NOMO-1 treated with DMSO at 0.1 percent for 48 hours (cell line): Measurements from ENCODE around the gene JAML.

Experiments
- DNase-seq: peaks from one replicate; lab custom pipeline; 2025; ENCODE audit not compliant: unreplicated experiment; lab: John Stamatoyannopoulos, UW

The JAML gene

DNA sequence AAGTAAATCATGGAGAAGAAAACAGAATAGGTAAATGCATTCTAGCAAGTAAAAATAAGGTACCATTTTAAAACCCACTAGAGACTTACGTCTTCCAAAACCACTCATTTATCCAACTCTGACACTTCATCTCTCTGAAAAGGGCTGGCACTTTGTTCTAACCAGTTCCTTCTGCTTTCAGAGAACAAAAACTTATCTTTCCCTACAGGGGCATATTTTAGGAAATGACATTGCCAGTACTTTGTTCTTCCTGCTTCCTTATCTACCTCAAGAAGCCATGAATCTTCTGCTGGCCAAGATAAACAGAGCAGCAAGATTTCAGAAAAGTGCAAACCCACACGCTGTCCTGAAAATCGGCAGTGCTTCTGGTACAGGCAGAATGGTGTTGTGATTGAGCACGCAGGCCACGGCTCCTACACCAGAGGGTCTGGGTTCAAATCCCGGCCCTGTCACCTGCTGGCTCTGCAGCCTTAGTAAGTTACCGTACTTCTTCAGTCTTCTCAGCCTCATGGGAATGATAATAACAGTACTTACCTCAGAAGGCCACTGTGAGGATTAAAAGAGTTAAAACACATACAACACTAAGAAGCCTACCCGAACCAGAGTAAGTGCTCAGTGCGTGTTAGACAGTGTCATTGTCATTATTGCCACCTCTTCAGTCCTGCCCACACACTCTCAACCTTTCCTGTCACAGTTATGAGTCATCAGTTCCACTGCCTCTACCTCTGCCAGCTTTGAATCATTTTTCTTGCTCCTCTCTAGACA is 16.4 kb upstream of the JAML start:
- peak; percentile 87 for DNase-seq

GRCh38 chr11:118239509-118240205 is 14.8 kb upstream of the JAML start:
- DNase-seq, result no peak

GRCh38 chr11:118238929-118239328 is 14.1 kb upstream of the JAML start:
- DNase-seq, result peak; percentile 26

DNA sequence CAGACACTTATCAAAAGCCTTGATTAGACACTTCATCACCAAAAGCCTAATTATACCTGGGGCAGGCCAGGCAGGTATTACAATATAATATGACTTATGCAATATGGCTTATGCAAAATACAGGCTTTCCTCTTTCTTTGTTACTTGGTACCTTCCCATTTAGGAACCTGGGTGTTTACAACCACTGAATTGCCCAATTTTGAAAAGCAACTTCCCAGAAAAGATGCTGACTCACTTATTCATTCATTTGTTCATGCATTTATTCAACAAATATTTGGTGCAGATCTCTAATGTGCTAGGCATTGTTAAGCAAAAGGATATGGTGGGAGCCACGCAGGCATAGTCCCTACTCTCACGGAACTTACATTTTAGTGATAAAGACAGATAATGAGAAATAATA is 13.6 kb upstream of the JAML start:
- DNase-seq, result peak; percentile 62

DNA sequence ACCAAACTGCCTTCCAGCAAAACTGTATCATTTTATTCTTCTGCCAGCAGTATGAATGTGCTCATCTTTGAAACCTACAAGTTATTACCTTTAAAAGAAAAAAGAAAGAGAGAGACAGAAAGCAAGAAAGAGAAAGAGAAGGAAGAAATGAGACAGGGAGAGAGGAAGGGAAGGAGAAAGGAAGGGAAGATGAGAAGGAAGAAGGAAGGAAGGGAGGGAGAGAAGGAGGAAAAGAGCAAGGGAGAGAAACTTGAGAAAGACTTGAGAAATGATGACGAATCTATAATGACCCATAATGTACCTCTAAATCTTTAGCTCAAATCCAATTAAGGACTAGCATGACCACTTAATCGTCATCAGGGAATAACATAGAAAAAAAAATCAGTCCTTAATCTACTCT is 11.4 kb upstream of the JAML start:
- no peak for DNase-seq

GRCh38 chr11:118234833-118235232 is 10.0 kb upstream of the JAML start:
- no peak for DNase-seq

- no peak for DNase-seq
Measured at GRCh38 chr11:118233850-118234249, 9.0 kb upstream of the JAML start.

DNA sequence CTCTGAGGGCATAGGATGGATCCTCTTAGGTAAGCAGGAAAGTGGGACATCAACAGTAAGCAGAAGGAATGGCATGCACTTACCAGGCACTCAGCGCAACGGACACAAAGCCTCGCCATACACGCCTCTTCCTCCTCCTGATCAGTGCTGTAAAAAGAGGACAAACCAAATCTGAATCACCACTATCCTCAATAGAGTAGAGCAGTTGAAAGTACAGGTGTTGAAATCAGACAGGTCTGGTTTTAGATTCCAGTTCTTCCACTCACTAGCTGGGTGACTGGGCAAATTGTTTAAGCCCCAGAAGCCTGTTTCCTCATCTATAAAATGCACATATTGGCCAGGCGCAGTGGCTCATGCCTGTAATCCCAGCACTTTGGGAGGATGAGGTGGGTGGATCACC is 8.6 kb upstream of the JAML start:
- no peak for DNase-seq

GRCh38 chr11:118232659-118233058 is 7.8 kb upstream of the JAML start:
- no peak for DNase-seq

DNA sequence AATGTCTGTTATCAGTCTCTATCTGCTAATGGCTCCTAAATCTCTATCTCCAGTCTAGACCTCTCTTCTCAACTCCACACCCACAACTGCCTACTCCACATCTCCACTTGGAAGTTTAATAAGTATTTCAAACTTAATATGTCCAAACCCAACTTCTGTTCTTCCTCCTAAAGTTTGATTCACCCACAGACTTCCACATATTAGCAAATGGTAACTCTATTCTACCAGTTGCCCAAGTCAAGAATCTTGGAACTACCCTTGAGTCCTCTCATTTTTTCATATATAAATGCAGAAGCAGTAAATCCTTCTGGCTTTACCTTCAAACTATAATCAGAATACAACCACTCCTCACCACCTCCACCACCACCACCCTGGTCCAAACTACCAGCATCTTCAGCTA is 6.7 kb upstream of the JAML start:
- no peak for DNase-seq

DNA sequence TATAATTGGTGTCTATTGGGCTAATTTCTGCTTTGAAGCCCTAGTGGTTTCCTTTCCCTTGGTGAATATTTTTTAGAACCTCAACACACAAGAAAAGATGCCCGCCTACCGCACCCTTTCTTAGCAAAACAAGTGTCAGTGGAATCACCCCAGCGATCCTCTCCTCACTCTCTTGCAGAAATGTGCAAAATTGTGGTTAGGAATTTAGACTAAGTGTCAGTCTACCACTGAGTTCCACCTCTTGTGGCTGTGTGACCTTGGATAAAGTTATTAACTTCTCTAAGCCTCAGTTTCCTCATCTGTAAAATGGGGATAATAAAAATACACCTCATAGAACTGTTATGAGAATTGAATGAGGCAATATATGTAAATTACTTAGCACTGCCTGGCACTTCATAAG is 5.3 kb upstream of the JAML start:
- no peak for DNase-seq

- peak; percentile 56 for DNase-seq
Measured at GRCh38 chr11:118229274-118229847, 4.5 kb upstream of the JAML start.

- peak; percentile 93 for DNase-seq
Measured at GRCh38 chr11:118227865-118228785, 3.3 kb upstream of the JAML start.

GRCh38 chr11:118226781-118227180 is 2.0 kb upstream of the JAML start:
- DNase-seq, result peak; percentile 46

- DNase-seq, result peak; percentile 88
Measured at GRCh38 chr11:118226296-118226695, 1.5 kb upstream of the JAML start.

GRCh38 chr11:118223992-118224391 is 819 bp downstream of the JAML start:
- DNase-seq, result no peak

- DNase-seq, result no peak
Measured at GRCh38 chr11:118223570-118223969, 1.2 kb downstream of the JAML start.

GRCh38 chr11:118222437-118222836 is 2.4 kb downstream of the JAML start:
- DNase-seq, result no peak

GRCh38 chr11:118221419-118221818 is 3.4 kb downstream of the JAML start:
- no peak for DNase-seq

DNA sequence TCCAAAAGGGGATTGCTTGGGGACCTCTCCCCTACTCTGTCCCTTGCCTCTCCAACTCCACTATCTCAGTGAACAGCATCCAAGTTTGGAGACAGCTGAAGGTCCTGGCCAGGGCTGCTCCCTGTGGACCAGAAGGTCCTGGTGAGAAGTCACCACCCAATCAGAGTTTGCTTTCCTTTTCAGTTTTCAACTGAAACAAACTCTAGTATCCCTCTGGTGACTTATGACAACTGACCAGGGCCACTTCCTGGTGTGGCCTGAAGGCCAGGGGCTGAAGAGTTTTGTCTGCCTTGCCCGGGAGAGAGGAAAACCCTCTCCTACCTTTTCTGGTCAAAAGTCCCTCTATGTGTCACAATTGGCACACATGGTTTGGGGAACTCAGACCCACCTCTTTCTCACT is 5.1 kb downstream of the JAML start:
- DNase-seq, result no peak

GRCh38 chr11:118219244-118219643 is 5.6 kb downstream of the JAML start:
- DNase-seq, result no peak
